H1 (cell line): ENCODE data around the gene RTP1.

Experiments used
- BACH1 ChIP-seq: IDR thresholded peaks from 2 replicates; pipeline ENCODE4 v1.6.1; 2012; ENCODE audit warnings: low read length, improper control_type of control experiment
- CEBPB ChIP-seq: IDR thresholded peaks from 2 replicates; pipeline ENCODE4 v1.6.1; 2012; ENCODE audit warnings: low read depth, low read length
- CHD2 ChIP-seq: IDR thresholded peaks from 2 replicates; pipeline ENCODE4 v1.6.1; 2012; ENCODE audit warnings: low read length, improper control_type of control experiment
- CTCF ChIP-seq, 3 experiments: IDR thresholded peaks; 1 replicate in 2 of 3; 2 replicates in 1 of 3; pipeline versions ENCODE4 v1.5.1 to v1.6.1; 2011; ENCODE audit warnings: low read length in 3 of 3, mild to moderate bottlenecking in 3 of 3, inconsistent platforms in 2 of 3, low read depth in 1 of 3, moderate library complexity in 1 of 3; ENCODE audit not compliant: insufficient read depth in 1 of 3; ENCODE audit errors: control extremely low read depth in 1 of 3
- POLR2A ChIP-seq, 2 experiments: IDR thresholded peaks; 1 replicate in 1 of 2; 2 replicates in 1 of 2; pipeline ENCODE4 v1.6.1; 2011; ENCODE audit warnings: low read depth in 2 of 2, low read length in 2 of 2, mild to moderate bottlenecking in 2 of 2; ENCODE audit errors: control extremely low read depth in 1 of 2
- RBBP5 ChIP-seq: IDR thresholded peaks from 2 replicates; pipeline ENCODE4 v1.7.1; 2012; ENCODE audit warnings: low read depth, mild to moderate bottlenecking, inconsistent platforms, low read length, moderate library complexity, borderline replicate concordance
- SIN3A ChIP-seq, 2 experiments: IDR thresholded peaks in 1 of 2; conservative IDR thresholded peaks in 1 of 2; 2 replicates each; pipeline ENCODE4 v1.6.1; 2011 to 2012; ENCODE audit warnings: low read length in 2 of 2, improper control_type of control experiment in 1 of 2, low read depth in 1 of 2, mild to moderate bottlenecking in 1 of 2
- SUZ12 ChIP-seq: fragments of 200-600 bp; sonication (generic); IDR thresholded peaks from 2 replicates; pipeline ENCODE4 v1.6.1; 2012; ENCODE audit warnings: mild to moderate bottlenecking, inconsistent platforms, low read length, moderate library complexity, mixed read lengths
- TAF1 ChIP-seq: IDR thresholded peaks from 2 replicates; pipeline ENCODE4 v1.6.1; 2011; ENCODE audit warnings: mild to moderate bottlenecking, low read depth, low read length
- TEAD4 ChIP-seq: IDR thresholded peaks from 2 replicates; pipeline ENCODE4 v1.6.1; 2012; ENCODE audit warnings: low read depth, low read length, inconsistent platforms, mixed read lengths

- TF ChIP-seq CTCF (IDR thresholded peaks at IDR 0.05; ENCODE audit: control extremely low read depth in 1 of 3, insufficient read depth in 1 of 3, low read depth in 1 of 3, low read length in 3 of 3) (no peak), POLR2A (IDR thresholded peaks at IDR 0.05; ENCODE audit: control extremely low read depth in 1 of 2, low read depth in 2 of 2, low read length in 2 of 2) (no peak), BACH1 (no peak), TEAD4 (no peak), CHD2 (no peak), TAF1 (no peak), RBBP5 (no peak), SUZ12 (no peak), SIN3A (conservative IDR thresholded peaks at IDR 0.05 in 1 of 2, IDR thresholded peaks at IDR 0.05 in 1 of 2; ENCODE audit: low read depth in 1 of 2, low read length in 2 of 2) (no peak), CEBPB (no peak)
Measured at GRCh38 chr3:187150186-187150585, 47.1 kb upstream of the RTP1 start.
